Cardiac fibroblast (primary cell): ENCODE results near the gene OXTR.
"Not testable (repeated sequence)": the region's sequence is repeated elsewhere in the genome, so short reads cannot be mapped to it uniquely, and the experiment has no call there.

Experiments
- DNase-seq, 2 donors: peaks; one replicate each; pipeline versions ENCODE4 v3.0.0 to v3.0.0-alpha.2; 2010; ENCODE audit warnings: low read depth in 2 of 2
- H3K4me3 ChIP-seq, 2 donors: replicated peaks in 1 of 2; 1 replicate in 1 of 2; 2 replicates in 1 of 2; pipeline ENCODE4 v1.5.1; 2011; ENCODE audit warnings: low read depth in 2 of 2, low read length in 2 of 2, mild to moderate bottlenecking in 2 of 2, moderate library complexity in 1 of 2
- CTCF ChIP-seq: IDR thresholded peaks from one replicate; pipeline ENCODE4 v1.5.1; 2011; ENCODE audit warnings: low read depth, mild to moderate bottlenecking, low read length, inconsistent platforms

OXTR gene

DNA sequence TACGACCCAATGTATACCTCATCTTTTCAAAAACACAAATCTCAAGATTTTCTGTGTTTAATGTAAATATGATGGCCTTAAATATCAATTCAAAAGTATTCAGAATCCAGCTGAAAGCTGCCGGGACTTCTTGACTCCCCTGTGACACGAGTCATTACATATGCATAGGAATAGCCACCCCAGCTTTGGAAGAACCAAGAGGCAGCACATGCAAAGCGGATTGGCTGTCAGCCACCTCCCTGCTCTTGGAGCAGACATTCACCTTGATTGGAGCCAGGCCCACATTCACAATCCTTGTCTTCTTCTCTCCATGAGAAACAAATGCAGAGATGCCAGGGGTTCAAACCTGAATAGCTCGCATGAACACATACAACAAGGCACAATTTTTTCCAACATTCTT, 46.6 kb downstream of the OXTR start:
- no peak for DNase-seq
- no peak overlapping the region for H3K4me3 ChIP-seq
- no peak for TF ChIP-seq CTCF

DNA sequence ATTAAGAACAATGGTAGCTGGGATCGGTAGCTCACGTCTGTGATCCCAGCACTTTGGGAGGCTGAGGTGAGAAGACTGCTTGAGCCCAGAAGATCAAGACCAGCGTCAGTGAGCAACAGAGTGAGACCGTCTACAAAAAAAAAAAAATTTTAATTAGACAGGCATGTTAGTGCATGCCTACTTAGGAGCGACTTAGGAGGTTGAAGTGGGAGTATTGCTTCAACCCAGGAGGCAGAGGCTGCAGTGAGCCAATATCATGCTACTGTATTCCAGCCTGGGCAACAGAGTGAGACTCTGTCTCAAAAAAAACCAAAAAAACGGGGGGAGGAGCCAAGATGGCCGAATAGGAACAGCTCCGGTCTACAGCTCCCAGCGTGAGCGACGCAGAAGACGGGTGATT, 53.7 kb downstream of the OXTR start:
- DNase-seq = not testable (repeated sequence)

GRCh38 chr3:8713901-8714759, 55.3 kb downstream of the OXTR start:
- peak; percentile 67 for TF ChIP-seq CTCF
- no peak overlapping the region for H3K4me3 ChIP-seq
- DNase-seq = peak in 1 of 2 donors; percentile 16

More for the DNA sequence above, 53.7 kb downstream of the OXTR start:
- not testable (repeated sequence) for H3K4me3 ChIP-seq

- no peak for TF ChIP-seq CTCF
- DNase-seq = no peak
- no peak overlapping the region for H3K4me3 ChIP-seq
Measured at GRCh38 chr3:8712908-8713255, 56.5 kb downstream of the OXTR start.

DNA sequence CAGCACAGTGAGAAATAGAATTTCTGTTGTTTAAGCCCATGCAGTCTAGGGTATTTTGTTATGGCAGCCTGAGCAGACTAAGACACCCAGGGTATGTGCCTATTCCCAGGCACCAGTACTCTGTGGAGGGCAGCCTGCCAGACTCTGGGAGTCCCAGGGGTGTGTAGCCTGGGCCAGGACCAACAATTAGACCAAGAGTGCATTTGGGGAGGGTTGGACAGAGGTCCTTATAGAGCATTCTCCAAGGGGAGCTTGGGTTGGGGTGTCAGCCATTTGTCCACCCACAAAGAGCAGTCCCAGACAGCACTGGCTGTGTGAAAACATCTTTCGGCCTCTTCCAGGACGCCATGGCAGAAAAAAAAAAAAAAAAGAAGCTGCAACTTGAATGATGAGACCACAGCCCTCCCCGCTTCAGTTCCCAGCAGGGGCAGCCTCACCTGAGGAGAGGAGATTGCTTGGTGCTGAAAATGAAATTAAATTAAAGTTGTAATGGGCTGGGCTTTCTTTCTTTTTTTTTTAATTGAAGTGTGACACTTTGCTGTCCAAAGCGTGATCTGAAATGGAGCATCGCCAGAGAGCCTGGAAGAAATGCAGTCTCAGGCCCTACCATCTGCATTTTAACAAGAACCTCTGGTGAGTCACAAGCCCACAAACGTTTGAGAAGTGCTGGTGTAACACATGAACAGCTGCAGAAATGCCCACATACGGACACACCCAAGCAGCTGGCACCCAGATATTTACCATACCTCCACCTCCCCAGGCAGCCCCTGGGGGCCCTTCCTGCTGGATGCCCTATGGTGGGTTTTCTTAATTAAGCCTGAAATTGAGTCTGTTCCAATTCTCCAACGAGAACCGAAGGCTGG, 57.1 kb downstream of the OXTR start:
- peak in 1 of 2 donors; percentile 10 for DNase-seq
- no peak overlapping the region for H3K4me3 ChIP-seq
- TF ChIP-seq CTCF = no peak

GRCh38 chr3:8709801-8710507, 59.5 kb downstream of the OXTR start:
- H3K4me3 ChIP-seq = no peak overlapping the region
- TF ChIP-seq CTCF = no peak
- DNase-seq = no peak

- no peak for TF ChIP-seq CTCF
- no peak overlapping the region for H3K4me3 ChIP-seq
- no peak for DNase-seq
Measured at GRCh38 chr3:8709287-8709686, 60.1 kb downstream of the OXTR start.
